ENCODE results near the gene SLC6A3.

Gene SLC6A3

GRCh38 chr5:1421521-1422341 is 23.5 kb downstream of the SLC6A3 start:
- no peaks in the 10 kb centered on the region for H3K36me3 ChIP-seq (replicated peaks)
- TF ChIP-seq, protein P1, sequence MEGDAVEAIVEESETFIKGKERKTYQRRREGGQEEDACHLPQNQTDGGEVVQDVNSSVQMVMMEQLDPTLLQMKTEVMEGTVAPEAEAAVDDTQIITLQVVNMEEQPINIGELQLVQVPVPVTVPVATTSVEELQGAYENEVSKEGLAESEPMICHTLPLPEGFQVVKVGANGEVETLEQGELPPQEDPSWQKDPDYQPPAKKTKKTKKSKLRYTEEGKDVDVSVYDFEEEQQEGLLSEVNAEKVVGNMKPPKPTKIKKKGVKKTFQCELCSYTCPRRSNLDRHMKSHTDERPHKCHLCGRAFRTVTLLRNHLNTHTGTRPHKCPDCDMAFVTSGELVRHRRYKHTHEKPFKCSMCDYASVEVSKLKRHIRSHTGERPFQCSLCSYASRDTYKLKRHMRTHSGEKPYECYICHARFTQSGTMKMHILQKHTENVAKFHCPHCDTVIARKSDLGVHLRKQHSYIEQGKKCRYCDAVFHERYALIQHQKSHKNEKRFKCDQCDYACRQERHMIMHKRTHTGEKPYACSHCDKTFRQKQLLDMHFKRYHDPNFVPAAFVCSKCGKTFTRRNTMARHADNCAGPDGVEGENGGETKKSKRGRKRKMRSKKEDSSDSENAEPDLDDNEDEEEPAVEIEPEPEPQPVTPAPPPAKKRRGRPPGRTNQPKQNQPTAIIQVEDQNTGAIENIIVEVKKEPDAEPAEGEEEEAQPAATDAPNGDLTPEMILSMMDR (IDR thresholded peaks at IDR 0.05; ENCODE audit: low read depth, low read length, missing control alignments) = no peak
- in situ Hi-C loops (cut with HindIII; ENCODE audit: low pct_ligation_motif_present, low sequenced_read_pairs) = no loop called here
- H3K4me3 ChIP-seq (ENCODE audit: low read depth, low read length) = no peak overlapping the region
- H3K27me3 ChIP-seq (replicated peaks) = no peaks in the 10 kb centered on the region
- no peak overlapping the region for H3K27ac ChIP-seq
- no peak for DNase-seq

GRCh38 chr5:1420211-1421195 is 24.7 kb downstream of the SLC6A3 start:
- H3K27me3 ChIP-seq (replicated peaks) = no peaks in the 10 kb centered on the region
- no peak overlapping the region for H3K4me3 ChIP-seq (ENCODE audit: low read depth, low read length)
- H3K36me3 ChIP-seq (replicated peaks) = no peaks in the 10 kb centered on the region
- TF ChIP-seq, protein P1 (IDR thresholded peaks at IDR 0.05; ENCODE audit: low read depth, low read length, missing control alignments) = no peak
- DNase-seq = no peak
- no peak overlapping the region for H3K27ac ChIP-seq
- in situ Hi-C loops (cut with HindIII; ENCODE audit: low pct_ligation_motif_present, low sequenced_read_pairs) = no loop called here

GRCh38 chr5:1419476-1420210 is 25.6 kb downstream of the SLC6A3 start:
- Histone ChIP-seq H3K4me3 (ENCODE audit: low read depth, low read length) (no peak overlapping the region), H3K27ac (no peak overlapping the region), H3K36me3 (replicated peaks) (no peaks in the 10 kb centered on the region), H3K27me3 (replicated peaks) (no peaks in the 10 kb centered on the region)
- in situ Hi-C loops (cut with HindIII; ENCODE audit: low pct_ligation_motif_present, low sequenced_read_pairs) = no loop called here
- no peak for DNase-seq
- TF ChIP-seq, protein P1 (IDR thresholded peaks at IDR 0.05; ENCODE audit: low read depth, low read length, missing control alignments) = no peak

DNA sequence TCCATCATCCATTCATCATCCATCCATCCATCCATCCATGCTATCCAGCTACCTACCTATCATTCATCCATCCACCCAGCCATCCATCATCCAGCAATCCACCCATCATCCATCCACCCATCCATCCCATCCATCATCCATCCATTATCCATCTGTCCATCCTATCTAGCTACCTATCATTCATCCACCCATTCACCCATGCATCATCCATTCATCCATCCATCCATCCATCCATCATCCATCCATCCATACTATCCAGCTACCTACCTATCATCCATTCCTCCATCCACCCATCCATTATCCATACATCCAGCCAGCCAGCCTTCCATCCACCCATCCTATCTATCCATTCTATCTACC is 26.3 kb downstream of the SLC6A3 start:
- Histone ChIP-seq H3K36me3 (replicated peaks) (no peaks in the 10 kb centered on the region), H3K27me3 (replicated peaks) (no peaks in the 10 kb centered on the region), H3K27ac (no peak overlapping the region), H3K4me3 (ENCODE audit: low read depth, low read length) (no peak overlapping the region)
- in situ Hi-C loops (cut with HindIII; ENCODE audit: low pct_ligation_motif_present, low sequenced_read_pairs) = no loop called here
- no peak for DNase-seq
- TF ChIP-seq, protein P1 (IDR thresholded peaks at IDR 0.05; ENCODE audit: low read depth, low read length, missing control alignments) = no peak

DNA sequence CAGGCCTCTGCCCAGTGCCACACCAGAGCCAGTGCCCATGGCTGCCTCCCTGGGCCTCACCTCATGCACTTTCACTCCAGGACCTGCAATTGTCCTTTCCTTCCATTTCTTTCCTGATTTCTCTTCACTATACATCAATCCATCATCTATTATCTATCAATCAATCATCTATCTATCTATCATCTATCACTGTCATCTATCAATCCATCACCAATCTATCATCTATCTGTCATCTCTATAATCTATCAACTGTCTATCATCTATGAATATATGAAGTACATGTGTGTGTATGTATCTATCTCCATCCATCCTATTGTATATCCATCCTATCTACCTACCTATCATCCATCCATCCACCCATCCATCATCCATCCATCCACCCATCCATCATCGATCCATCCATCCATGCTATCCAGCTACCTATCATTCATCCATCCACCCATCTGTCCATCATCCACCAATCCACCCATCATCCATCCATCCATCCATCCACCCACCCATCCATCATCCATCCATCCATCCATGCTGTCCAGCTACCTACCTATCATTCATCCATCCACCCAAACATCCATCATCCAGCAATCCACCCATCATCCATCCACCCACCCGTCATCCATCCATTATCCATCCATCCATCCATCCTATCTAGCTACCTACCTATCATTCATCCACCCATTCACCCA is 26.9 kb downstream of the SLC6A3 start:
- Histone ChIP-seq H3K27ac (no peak overlapping the region), H3K27me3 (replicated peaks) (peaks cover 2% of the 10 kb centered on the region), H3K36me3 (replicated peaks) (no peaks in the 10 kb centered on the region), H3K4me3 (ENCODE audit: low read depth, low read length) (no peak overlapping the region)
- in situ Hi-C loops (cut with HindIII; ENCODE audit: low pct_ligation_motif_present, low sequenced_read_pairs) = no loop called here
- TF ChIP-seq, protein P1 (IDR thresholded peaks at IDR 0.05; ENCODE audit: low read depth, low read length, missing control alignments) = no peak
- DNase-seq = no peak
